Stimulated activated CD8-positive, alpha-beta memory T cell treated with anti-CD3 and anti-CD28 coated beads, Interleukin-4, amount 100 ng/mL, for 1 hour (primary cell): Measurements from ENCODE around the gene TMEM9.

Experiments
- DNase-seq, 2 donors: peaks; one replicate each; pipeline ENCODE4 v3.0.0-alpha.2; 2020; ENCODE audit warnings: low read depth in 2 of 2, low spot score in 1 of 2

Gene TMEM9

DNA sequence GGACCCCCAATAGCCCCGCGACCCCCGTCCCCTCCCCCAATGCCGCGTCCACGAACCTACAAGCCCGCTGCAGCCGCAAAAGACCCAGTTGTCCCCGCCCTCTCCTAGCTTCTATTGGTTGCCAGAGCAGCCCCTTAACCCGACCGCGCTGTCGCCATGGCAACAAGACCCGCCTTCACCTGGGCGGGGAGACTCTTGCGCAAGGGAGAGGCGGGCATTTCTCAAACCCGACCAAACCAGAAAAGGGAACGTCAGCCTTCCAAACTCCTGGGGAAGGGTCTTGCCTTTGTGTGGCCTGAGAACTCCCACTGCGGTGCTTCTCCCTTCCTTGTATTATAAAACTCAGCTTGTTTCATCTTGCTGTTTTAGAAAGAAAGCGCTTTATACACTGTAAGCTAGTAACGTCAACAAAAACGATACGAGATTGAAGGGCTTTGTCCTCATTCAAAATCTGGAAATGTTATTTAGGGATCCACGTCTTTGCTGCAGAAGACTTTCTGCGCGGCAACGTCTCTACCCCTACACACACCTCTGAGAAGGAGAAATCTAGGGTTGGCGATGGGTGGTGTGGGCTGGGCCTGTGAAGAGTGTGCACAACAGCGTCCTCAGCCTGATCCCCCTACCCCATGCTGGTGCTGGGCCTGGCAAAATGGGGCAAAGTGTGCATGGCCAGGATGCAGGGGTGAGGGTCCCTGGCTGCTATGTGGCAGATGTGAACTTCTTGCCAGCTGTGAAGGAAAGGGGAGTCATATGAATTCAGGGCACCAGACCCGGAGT, at the start of gene TMEM9:
Gene TMEM9 (minus strand): TSS at position 86 of the 777 bp plus-strand sequence. CDS start 551 bp downstream, outside the sequence.
- peak; percentile 98 to 99 for DNase-seq

DNA sequence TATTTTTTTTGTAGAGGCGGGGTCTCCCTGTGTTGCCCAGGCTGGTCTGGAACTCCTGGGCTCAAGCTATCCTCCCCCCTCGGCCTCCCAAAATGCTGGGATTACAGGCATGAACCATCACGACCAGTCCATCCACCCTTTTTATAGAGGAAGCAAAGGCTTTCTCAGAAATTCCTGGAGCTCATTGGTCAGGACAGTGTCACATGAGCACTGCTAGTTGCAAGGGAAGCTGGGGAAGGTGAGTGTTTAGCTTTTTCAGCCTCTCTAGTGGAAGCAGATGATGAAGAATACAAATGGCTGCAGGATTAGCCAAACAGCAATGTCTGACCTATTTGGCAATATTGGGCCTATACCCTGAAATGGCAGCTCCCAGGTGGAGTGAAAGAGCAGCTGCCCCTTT, 44.3 kb upstream of the TMEM9 start:
- no peak for DNase-seq

DNA sequence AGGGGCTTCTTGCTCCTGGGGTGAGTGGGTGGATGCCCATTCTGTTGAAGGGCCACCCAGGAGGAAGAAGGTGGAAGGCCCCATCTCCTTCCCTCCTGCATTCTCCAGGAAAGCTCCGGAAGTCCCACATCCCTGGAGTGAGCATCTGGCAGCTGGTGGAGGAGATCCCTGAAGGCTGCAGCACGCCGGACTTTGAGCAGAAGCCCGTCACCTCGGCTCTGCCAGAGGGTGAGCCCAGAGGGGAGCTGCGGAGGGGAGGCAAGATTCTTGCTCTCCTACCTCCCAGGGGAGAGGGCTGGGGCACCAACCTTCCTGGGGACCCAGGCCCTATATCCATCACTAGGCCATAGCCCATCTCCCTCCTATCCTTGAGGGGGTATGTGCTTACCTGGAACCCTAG, 39.8 kb upstream of the TMEM9 start:
- DNase-seq: no peak

DNA sequence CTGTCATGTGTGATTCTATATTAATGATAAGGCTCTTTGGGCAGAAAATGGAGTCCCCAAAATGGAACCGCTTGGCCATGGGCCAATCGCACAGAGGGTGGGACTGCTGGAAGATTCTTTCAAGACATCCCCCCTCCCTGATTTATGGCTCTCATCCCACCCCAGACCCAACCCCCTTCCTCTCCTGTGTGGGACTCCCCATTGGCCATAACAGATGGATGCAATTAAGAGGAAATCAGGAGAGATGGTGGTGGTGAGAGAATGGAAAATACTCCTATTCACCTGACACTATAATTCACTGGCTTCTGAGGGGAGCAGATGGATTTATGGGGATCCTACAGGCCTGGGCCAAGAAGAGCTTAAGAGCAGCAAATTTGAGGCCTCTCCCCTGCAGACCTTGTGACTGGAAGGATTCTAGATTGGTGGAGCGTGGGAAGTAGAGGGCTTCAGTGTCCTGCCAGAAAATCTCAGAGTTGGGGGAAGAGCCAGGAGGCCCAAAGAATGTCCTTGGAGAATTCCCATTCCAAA, 38.1 kb upstream of the TMEM9 start:
- no peak for DNase-seq

DNA sequence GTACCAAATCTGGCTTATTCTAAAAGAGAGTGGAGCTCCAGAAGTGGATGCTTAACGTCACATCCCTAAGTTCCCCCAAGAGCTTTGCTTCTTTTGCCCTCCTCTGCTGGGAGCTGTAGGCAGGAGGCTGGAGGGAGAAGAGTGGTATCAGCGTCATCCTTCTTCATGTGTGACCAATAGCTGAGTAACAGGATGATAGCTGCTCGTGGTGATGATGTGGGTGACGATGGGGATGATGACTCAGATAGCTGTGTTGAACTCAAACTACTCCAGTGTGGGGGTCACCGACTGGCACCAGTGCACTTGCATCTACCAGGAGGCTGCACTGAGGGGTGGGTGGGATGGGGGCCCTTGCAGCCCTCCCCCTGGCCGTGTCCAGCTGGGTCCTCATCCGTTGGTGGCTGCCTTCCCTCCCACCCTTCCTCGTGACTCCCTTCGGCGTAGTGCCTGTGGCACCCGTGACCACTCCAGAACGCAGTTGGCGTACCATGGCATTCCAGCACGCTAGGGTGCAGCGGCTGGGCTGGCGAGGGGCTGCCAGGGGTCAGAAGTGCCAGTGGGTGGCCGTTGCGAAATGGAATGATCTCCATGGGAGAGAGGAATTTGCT, 37.5 kb upstream of the TMEM9 start:
- no peak for DNase-seq

DNA sequence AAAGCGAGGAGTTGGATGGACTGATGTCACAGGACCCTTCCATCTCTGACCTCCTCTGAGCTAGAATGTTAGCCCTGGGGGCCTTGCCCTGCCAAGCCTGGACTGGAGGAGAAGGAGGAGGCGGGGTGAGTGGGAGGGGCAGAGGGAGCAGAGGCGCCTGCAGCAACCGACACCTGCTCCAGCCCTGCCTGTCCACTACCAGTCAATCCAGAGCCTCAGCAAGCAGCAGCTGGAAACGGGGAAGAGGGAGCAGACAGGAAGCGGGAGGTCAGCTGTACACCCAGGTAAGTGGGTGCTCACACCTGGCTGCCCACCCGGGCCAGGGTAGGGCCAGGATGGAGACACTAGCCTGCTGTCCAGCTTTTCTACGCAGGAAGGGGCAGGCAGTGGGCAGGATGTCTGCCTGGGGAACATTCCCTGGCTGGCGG, 36.4 kb upstream of the TMEM9 start, which contains the start of gene IGFN1:
Gene IGFN1 (plus strand): TSS at position 201 of the 428 bp plus-strand sequence. CDS start 2,470 bp downstream, outside the sequence.
- no peak for DNase-seq

DNA sequence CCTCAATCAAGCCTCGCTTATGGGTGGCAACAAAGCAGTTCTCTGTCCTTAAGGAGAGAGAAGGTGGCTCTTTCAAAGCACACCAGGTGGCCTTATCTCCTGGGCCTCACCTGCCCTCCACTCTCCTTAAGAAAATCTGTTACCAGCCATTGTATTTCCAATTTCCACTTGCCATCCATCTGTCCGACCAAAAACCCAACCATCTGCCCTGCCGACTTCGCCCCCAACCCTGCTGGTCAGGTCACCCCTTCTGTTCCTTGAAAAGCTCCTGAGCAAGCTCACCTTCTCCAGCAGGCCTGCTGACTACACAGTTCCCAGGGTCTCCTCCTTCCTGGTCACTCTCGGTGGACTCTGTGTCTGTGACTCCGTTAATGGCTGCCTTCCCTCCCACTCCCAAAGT, 35.7 kb upstream of the TMEM9 start:
- DNase-seq: no peak

DNA sequence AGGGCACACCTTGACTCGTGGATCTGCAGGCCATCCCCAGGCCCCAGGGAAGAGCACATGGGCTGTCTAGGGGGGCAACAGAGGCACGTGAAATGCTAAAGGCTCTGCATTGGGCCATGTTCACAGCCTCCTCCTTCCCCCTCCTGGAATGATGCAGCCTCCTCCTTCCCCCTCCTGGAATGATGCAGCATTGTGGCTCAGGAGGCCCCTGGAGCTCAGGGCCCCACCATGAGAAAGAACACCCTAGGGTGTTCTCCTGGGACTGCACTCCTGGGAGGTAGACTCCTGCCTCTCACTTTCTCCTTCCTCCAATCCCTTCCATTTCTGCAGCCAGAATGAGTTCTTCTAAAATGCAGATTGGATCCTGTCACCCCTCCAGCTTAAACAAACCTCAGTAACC, 34.8 kb upstream of the TMEM9 start:
- DNase-seq: no peak

DNA sequence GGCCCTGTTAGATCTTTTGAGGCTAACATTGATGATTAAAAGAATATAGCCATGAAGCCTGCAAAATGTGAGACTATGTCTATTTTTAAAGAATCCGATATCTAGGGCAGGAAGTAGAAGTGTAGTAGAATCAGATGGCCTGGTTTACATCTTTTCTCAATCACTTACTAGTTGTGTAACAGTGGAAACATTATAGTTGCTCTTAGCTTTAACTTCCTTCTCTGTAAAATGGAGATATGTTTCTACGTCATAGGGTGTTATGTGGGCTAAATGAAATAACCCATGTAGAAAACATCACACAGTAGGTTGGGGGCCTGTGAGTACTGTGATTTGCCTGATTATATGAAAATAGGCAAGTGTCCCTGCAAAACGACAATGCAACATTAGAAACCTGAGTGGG, 31.9 kb upstream of the TMEM9 start:
- DNase-seq: no peak

DNA sequence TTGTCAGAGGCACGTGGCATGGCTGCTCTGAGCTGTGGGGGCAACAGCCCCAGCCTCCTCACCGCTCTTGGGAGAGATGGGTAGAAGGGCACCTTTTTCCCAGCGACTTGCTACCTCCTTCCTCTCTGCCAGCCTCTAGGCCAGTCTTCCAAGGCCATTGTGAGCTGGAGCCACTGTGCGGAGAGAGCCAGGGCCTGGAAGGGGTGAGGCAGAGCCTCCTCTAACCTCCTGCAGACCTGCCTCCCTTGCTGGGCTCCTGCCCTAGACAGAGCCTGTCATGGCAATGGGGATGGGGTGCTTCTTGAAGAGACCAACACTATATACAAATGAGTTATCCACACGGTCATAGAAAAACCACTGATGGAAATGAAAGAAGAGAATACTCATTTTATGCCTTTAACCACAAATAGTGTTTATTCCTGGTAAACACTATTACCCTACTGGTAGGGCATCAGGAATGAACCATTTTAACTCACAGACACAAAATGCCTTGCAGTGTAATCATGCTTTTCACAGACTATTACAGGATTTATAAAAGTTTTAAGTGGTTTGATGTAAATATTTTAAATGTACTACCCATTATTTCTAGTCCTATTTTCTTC, 31.4 kb upstream of the TMEM9 start:
- no peak for DNase-seq

DNA sequence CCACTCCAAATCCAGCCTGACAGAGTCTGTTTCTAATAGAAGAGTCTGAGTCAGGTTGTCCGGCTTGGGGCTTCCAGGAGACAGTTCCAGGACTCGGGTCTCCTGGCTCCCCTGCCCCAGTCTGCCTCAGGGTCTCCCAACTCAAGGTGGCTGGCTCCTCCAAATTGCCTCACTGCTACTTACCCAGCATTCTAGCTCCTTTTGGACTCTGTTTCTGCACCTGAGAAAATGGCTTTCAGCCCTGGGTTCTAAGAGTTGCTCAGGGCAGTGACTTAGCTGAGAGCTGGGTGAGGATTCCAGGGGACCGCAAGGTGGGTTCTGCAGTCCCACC, 30.8 kb upstream of the TMEM9 start:
- DNase-seq: no peak

DNA sequence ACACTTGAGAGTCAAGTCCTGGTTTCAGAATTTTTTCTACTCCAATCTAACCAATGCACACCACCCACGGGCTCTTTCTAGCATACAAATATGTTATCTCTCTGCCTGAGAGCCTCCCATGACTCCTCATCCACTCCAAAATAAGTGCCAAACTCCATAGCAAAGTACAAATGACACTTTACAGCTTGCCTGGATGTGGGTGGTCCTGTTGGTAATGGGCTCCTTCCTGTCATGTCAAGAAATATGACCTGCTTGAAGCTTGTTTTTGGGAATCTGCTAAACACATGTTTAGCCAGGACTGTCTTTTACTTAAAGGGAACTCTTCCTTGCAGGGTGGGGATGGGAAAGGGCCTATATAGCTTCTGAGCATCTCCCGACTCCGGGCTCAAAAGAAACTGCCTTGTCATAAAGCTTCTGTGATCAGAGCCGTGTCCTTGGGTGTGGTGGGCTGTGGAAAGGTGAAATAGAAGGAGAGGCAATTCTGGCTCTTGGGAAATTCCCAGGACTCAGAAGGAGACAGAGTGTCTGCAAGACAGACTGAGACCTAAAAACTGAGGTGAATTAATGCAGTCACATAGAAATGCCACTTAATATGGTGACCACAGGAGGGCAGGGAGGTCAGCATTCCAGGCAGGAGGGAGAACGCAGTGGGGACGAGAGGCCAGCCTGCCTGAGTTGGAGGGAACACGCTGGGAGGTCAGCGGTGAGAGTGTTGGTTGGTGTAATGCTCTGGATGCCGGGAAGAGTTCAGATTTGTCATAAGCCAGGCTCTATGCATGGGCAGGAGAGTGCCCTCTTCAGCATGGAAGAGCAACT, 30.2 kb upstream of the TMEM9 start:
- DNase-seq: no peak

DNA sequence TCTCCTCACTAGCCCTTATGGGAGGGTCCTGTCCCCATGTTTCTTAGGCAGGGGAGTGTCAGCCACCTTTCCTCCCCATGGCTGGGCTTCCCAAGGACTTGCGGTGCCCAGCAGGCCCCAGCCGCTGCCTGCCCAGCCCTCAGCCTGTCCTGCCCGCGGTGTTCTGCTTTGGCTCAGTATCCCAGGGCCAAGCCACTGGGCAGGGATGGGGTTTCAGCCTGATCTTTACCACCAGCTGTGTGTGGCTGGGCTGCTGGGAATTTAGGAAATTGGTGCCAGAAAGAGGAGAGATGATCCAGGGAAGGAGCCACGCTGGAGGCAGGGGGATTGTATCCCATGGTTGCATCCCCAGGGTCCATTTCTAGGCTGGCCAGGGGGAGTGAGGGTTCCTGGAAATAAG, 29.5 kb upstream of the TMEM9 start:
- DNase-seq: no peak

DNA sequence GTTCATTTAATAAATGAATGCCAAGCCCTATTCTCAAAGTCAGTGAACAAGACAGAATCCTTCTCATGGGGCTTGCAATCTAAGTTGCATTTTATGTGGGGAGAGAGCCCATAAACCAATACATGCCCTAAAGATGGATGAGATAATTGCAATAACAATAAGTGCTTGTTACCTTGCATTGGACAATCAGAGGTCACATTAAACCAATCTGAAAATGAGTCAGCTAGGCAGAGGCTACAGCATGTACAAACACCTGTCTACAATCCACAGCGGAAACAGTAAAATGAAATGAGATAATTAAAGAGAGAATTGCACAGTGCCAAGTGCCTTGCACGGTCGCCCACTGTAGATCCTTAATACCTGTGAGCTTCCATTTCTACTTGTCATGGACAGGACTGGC, 28.9 kb upstream of the TMEM9 start:
- DNase-seq: no peak

DNA sequence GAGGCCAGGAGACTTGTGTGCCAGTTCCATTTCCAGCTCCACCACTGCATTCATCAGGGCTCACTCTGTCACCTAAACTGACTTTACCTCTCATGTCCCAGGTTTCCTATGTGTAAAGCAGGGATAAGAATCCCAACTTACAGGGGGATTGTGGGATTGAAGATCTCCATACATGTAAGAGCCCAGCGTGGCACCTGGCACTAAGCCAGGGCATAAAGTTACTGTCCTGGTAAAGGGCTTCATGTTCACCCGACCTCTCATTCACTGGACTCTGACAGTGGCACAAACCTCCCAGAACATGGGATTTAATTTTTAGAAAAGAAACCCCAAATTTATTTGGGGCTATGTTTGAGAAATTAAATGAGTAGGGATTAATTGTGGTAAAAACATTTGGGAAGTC, 27.5 kb upstream of the TMEM9 start:
- no peak for DNase-seq

DNA sequence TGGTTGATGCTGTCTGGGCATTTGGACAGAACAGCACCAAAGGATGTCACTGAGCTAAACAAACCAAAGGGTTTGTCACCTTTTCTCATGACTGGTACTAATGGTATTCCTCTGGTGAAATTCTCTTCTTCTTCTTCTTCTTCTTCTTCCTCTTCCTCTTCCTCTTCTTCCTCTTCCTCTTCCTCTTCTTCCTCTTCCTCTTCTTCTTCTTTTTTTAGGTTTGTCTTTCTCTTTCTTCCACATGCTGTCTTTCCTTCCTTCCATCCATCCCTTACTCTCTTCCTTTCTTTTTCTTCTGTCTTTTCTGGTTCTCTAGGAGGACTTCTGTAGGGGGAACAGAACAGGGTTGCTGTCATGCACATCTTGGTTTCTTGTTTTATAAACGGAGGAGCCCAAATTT, 27.0 kb upstream of the TMEM9 start:
- no peak for DNase-seq

DNA sequence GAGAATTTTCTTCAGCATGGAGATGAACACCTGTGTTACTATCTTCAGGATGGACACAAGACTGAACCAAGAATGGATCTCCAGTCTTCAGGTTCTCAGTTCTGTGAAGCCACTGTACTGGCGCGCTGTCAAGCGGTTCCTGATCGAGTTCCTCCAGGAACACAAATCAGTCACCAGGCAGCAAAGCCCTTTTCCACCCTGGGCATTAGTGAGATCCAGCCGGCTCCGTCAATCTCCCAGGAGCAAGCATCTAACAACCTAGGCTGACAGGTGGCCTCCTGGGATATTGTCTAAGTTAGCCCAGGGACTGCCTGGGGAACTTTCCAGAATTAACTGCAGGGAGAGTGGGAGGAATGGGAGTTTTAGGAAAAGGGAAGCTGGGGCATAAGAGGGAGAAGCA, 26.6 kb upstream of the TMEM9 start:
- DNase-seq: no peak

DNA sequence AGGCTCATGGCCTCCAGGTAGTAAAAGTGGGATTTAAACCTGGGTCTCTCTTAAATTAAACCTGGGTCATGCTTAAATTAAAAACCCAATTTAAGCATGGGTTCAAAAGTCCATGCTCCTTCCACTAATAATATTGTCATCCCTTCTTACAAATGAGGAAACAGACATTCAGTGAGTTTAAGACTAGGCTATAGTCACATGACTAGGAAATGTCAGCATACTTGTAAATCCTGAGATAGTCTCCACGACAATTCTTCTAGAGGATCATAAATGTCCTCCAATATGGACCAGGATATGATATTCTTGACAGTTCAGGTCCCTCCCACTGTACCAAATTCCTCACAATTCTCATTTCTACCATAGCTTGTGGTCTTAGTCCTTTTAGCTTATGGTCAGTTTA, 25.9 kb upstream of the TMEM9 start:
- no peak for DNase-seq

DNA sequence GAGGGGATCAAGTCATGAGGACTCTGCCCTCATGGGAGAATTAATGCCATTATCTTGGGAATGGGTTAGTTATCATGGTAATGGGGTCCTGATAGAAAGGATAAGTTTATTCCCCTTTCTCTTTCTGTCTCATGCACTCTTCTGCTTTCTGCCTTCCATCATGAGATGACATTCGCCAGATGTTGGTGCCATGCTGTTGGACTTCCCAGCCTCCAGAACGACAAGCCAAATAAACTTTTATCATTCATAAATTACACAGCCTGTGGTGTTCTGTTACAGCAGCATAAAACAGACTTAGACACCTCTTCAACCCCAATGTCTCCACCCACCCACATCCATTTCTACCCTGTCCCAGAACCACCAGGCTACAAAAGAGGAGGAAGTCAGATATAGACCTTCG, 24.4 kb upstream of the TMEM9 start:
- DNase-seq: no peak

DNA sequence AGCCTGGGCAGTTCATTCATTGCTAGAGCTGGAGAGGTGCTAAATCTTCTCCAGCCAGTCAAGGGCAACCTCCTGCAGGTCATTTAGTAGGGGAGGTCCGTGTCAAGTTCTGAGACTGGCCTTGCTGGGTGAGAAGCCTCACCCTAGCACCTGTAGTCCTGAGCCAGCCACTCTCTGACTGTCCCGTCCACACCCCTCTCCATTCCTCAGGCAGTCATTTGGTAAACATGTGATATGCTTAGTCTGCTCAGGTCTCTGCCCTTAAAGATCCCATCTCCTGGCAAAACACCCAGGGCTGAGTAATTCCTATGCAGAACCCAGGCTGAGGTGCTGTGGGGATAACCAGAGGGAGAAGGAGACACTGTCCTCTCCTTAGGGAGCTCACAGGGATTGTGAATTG, 22.7 kb upstream of the TMEM9 start:
- no peak for DNase-seq

DNA sequence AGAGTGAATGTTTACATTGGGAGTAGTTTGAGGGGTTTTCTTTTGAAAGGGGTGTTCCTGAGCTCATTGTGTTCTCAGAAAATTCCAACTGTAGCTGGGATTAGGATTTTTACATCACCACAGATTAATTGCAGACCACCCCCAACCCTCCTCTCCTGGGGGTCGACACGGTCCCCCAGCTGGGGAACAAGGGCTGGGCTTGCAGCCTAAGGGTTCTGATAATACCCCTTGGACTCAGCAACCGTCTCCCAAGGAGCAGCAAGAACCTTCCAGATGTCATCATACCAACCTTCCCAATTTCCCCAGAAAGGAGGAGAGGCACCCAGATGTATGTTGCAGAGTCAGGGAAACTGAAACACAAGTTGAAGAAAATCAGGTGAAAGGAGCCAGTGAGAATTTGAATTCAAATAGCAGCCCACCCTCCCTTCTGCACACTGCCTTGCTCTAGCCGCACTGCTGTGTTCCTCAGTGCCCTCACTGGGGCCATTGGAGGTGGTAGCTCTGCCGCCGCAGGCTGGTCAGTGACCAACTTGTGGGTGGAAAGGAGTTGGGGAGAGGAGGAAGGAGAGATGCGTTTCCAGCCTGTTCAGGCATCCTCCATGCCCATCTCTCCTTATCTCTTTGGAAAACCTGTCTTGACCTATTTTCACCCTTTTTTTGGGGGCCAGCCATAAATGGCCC, 21.7 kb upstream of the TMEM9 start:
- DNase-seq: no peak
